Endothelial cell of umbilical vein (primary cell): Measurements from ENCODE around the gene PPP1R13L. TPM values are rescaled to one million over a fixed set of nuclear protein-coding genes. Genes with fewer than 3 reads are reported as not detected.

ENCODE experiments used
- BruUV-seq: library from RNA; stranded (reverse); fragments of 400-500 nt; replicated peaks from 2 replicates; lab custom pipeline; 2021; lab: Mats Ljungman, UMichigan
- CTCF ChIA-PET: fragments of 300-600, 350-600 bp; sonication (Branson Sonifier 250); formaldehyde crosslinking; loops from one replicate; lab custom pipeline; 2021; ENCODE audit warnings: antibody characterized with exemption, inconsistent platforms; lab: Charles Lee
- POLR2A ChIA-PET: fragments of 300-600, 350-600 bp; sonication (Branson Sonifier 250); formaldehyde crosslinking; loops from one replicate; lab custom pipeline; 2021; ENCODE audit warnings: antibody characterized with exemption, inconsistent platforms; lab: Charles Lee
- DNase-seq: peaks from one replicate; pipeline ENCODE4 v3.0.0-alpha.2; 2011; ENCODE audit warnings: low read depth, low spot score
- FAIRE-seq: peaks from 2 replicates; lab custom pipeline; 2011; peaks lifted over from hg19 to GRCh38; lab: Jason Lieb, UNC
- H2AFZ ChIP-seq: 2 replicates; pipeline ENCODE4 v1.6.0; 2012; ENCODE audit warnings: low read depth, low read length, control low read depth, inconsistent platforms
- H3K27ac ChIP-seq: 2 replicates; pipeline ENCODE4 v1.5.1; 2011; ENCODE audit warnings: low read depth, mild to moderate bottlenecking, control low read depth, low read length, moderate library complexity; ENCODE audit not compliant: insufficient read depth
- H3K27me3 ChIP-seq, 2 experiments: 2 replicates each; pipeline versions ENCODE4 v1.6.0 to v1.6.1; 2011; ENCODE audit warnings: low read length in 2 of 2, mixed read lengths in 1 of 2; ENCODE audit not compliant: control insufficient read depth in 2 of 2, insufficient read depth in 2 of 2
- H3K36me3 ChIP-seq, 2 experiments: 2 replicates in 1 of 2; 3 replicates in 1 of 2; pipeline ENCODE4 v1.5.1; 2011; ENCODE audit warnings: low read length in 2 of 2, mild to moderate bottlenecking in 1 of 2, moderate library complexity in 1 of 2; ENCODE audit not compliant: control insufficient read depth in 2 of 2, insufficient read depth in 2 of 2; ENCODE audit errors: extremely low read depth in 1 of 2
- H3K4me1 ChIP-seq: 3 replicates; pipeline ENCODE4 v1.5.1; 2011; ENCODE audit warnings: mild to moderate bottlenecking, low read length; ENCODE audit not compliant: control insufficient read depth, insufficient read depth; ENCODE audit errors: extremely low read depth
- H3K4me2 ChIP-seq: 2 replicates; pipeline ENCODE4 v1.6.1; 2011; ENCODE audit warnings: low read length, control low read depth, mixed read lengths; ENCODE audit not compliant: insufficient read depth
- H3K4me3 ChIP-seq, 3 experiments: fragments of 200-600 bp in 1 of 3; sonication (generic), shearing (Covaris generic) in 1 of 3; replicated peaks in 1 of 3; 2 replicates each; pipeline ENCODE4 v1.5.1; 2011 to 2016; ENCODE audit warnings: control low read depth in 3 of 3, low read length in 3 of 3, mild to moderate bottlenecking in 2 of 3, inconsistent platforms in 1 of 3, low read depth in 1 of 3, moderate library complexity in 1 of 3; ENCODE audit not compliant: insufficient read depth in 1 of 3
- H3K79me2 ChIP-seq: 2 replicates; pipeline ENCODE4 v1.6.0; 2012; ENCODE audit warnings: low read length, inconsistent platforms; ENCODE audit not compliant: control insufficient read depth, insufficient read depth
- H3K9ac ChIP-seq: replicated peaks from 2 replicates; pipeline ENCODE3; 2011; ENCODE audit warnings: low read length, control low read depth; ENCODE audit not compliant: insufficient read depth; ENCODE audit errors: extremely low read depth
- H3K9me1 ChIP-seq: replicated peaks from 3 replicates; pipeline ENCODE4 v1.6.0; 2011; ENCODE audit warnings: mild to moderate bottlenecking, low read length; ENCODE audit not compliant: control insufficient read depth, insufficient read depth; ENCODE audit errors: extremely low read depth
- H3K9me3 ChIP-seq: replicated peaks from 2 replicates; pipeline ENCODE4 v1.5.1; 2012; ENCODE audit warnings: low read length, inconsistent platforms; ENCODE audit not compliant: control insufficient read depth, insufficient read depth
- H4K20me1 ChIP-seq: replicated peaks from 2 replicates; pipeline ENCODE3; 2011; ENCODE audit warnings: mild to moderate bottlenecking, low read length; ENCODE audit not compliant: control insufficient read depth, insufficient read depth; ENCODE audit errors: extremely low read depth
- EZH2 ChIP-seq: IDR thresholded peaks from 2 replicates; pipeline ENCODE4 v1.6.1; 2012; ENCODE audit warnings: borderline replicate concordance, low read depth, mild to moderate bottlenecking, moderate library complexity, low read length, inconsistent platforms; ENCODE audit not compliant: severe bottlenecking
- FOS ChIP-seq: IDR thresholded peaks from 2 replicates; pipeline ENCODE4 v1.6.1; 2011; ENCODE audit warnings: mild to moderate bottlenecking, low read length, moderate library complexity, borderline replicate concordance; ENCODE audit not compliant: insufficient read depth
- GATA2 ChIP-seq: IDR thresholded peaks from 2 replicates; pipeline ENCODE4 v1.7.0; 2011; ENCODE audit warnings: low read depth, mild to moderate bottlenecking, moderate library complexity, mixed read lengths, low read length; ENCODE audit not compliant: insufficient read length, insufficient read depth
- JUN ChIP-seq: IDR thresholded peaks from 2 replicates; pipeline ENCODE4 v1.6.1; 2011; ENCODE audit warnings: borderline replicate concordance, low read depth; ENCODE audit not compliant: insufficient read length, insufficient read depth
- MYC ChIP-seq: IDR thresholded peaks from one replicate; pipeline ENCODE4 v1.6.1; 2011; ENCODE audit warnings: mild to moderate bottlenecking, low read depth, low read length
- POLR2A ChIP-seq: IDR thresholded peaks from 2 replicates; pipeline ENCODE4 v1.6.1; 2012; ENCODE audit warnings: low read depth, mild to moderate bottlenecking, control low read depth, low read length
- POLR2AphosphoS5 ChIP-seq: IDR thresholded peaks from 2 replicates; pipeline ENCODE4 v1.6.1; 2012; ENCODE audit warnings: low read depth, mild to moderate bottlenecking, control low read depth, low read length, moderate library complexity; ENCODE audit not compliant: insufficient read depth
- dilution Hi-C: fragments of 300-500 bp; cut with MboI; formaldehyde crosslinking; loops from one replicate; pipeline ENCODE4 v1.15.0; 2019; ENCODE audit warnings: low sequenced_read_pairs; ENCODE audit not compliant: extremely low pct_ligation_motif_present
- intact Hi-C: fragments of 100-400 bp; cut with micrococcal nuclease; formaldehyde crosslinking; loops from one replicate; pipeline ENCODE4 v1.10.0; 2022
- polyA plus RNA-seq, 4 experiments: library from polyadenylated mRNA; depleted of rRNA in 3 of 4; stranded (reverse) in 3 of 4; unstranded in 1 of 4; fragments of >200 nt; gene quantifications; 2 replicates each; pipeline versions ENCODE4 v1.2.1 to v1.2.3, GENCODE V29; 2011 to 2012; ENCODE audit warnings: missing spikeins in 1 of 4
- total RNA-seq: library from RNA; stranded (reverse); gene quantifications from 2 replicates; pipeline ENCODE4 v1.2.3, GENCODE V29; 2021
- TF ChIP-seq, protein P1 (sequence below): IDR thresholded peaks from 2 replicates; pipeline ENCODE4 v1.6.1; 2011; ENCODE audit not compliant: insufficient read depth, insufficient read length
- TF ChIP-seq, protein P2 (sequence below), 2 donors: IDR thresholded peaks; 1 replicate in 1 of 2; 2 replicates in 1 of 2; pipeline ENCODE4 v1.5.1; 2011; ENCODE audit warnings: low read length in 2 of 2, mild to moderate bottlenecking in 2 of 2, moderate library complexity in 2 of 2, control low read depth in 1 of 2, inconsistent platforms in 1 of 2, low read depth in 1 of 2; ENCODE audit not compliant: insufficient read depth in 1 of 2; ENCODE audit errors: extremely low read depth in 1 of 2

Gene PPP1R13L
- total and polyA plus RNA-seq, 2 donors (not counting 3 experiments of a cell fraction or from before 2014, with no cell fraction given) = 28.5 to 77.4 TPM

DNA sequence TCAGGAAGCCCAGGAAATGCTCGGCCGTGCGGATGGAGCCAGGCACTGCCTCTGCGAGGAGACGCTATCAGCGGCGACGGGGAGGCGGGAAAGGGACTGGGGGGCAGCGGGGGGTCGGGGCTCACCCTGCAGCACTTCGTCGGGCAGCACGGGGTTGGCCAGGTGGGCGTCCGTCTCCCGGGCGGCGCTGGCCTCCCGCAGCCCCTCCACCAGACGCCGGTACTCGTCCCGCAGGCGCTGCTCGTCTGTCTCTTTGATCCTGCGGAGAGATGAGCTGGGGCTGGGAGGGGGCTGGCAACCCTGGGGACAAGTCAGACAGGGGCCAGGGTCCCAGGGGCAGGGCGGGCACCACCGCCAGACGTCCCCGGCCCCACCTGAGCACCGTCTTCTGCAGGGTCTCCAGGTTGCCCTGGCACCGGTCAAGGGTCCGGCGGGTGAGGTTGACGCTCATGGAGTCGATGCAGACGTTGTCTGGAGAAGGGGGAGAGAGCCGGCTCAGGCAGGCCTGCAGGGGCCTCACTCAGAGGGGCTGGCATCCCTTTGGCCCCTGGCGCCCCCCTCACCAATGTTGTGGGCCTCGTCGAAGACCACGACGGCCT is 40.9 kb downstream of the PPP1R13L start:
- Histone ChIP-seq H3K36me3 (peaks cover 3 to 20% of the 10 kb centered on the region in 2 experiments), H3K4me2 (no peak overlapping the region), H3K9me3 (no peaks in the 10 kb centered on the region), H2AFZ (no peak overlapping the region), H3K9ac (no peak overlapping the region), H3K4me3 (no peak overlapping the region), H3K9me1 (no peaks in the 10 kb centered on the region), H4K20me1 (no peaks in the 10 kb centered on the region), H3K27ac (no peak overlapping the region), H3K79me2 (peaks cover 9% of the 10 kb centered on the region), H3K4me1 (peaks cover 1% of the 10 kb centered on the region), H3K27me3 (no peaks in the 10 kb centered on the region)
- no peak for TF ChIP-seq MYC
- TF ChIP-seq, protein P1, sequence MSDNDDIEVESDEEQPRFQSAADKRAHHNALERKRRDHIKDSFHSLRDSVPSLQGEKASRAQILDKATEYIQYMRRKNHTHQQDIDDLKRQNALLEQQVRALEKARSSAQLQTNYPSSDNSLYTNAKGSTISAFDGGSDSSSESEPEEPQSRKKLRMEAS = no peak
- TF ChIP-seq POLR2AphosphoS5 = no peak
- no peak for TF ChIP-seq GATA2
- TF ChIP-seq EZH2 = no peak
- no peak for TF ChIP-seq JUN
- TF ChIP-seq FOS = no peak
- TF ChIP-seq, protein P2, sequence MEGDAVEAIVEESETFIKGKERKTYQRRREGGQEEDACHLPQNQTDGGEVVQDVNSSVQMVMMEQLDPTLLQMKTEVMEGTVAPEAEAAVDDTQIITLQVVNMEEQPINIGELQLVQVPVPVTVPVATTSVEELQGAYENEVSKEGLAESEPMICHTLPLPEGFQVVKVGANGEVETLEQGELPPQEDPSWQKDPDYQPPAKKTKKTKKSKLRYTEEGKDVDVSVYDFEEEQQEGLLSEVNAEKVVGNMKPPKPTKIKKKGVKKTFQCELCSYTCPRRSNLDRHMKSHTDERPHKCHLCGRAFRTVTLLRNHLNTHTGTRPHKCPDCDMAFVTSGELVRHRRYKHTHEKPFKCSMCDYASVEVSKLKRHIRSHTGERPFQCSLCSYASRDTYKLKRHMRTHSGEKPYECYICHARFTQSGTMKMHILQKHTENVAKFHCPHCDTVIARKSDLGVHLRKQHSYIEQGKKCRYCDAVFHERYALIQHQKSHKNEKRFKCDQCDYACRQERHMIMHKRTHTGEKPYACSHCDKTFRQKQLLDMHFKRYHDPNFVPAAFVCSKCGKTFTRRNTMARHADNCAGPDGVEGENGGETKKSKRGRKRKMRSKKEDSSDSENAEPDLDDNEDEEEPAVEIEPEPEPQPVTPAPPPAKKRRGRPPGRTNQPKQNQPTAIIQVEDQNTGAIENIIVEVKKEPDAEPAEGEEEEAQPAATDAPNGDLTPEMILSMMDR (IDR thresholded peaks at IDR 0.05; ENCODE audit: extremely low read depth in 1 of 2, insufficient read depth in 1 of 2, low read depth in 1 of 2, low read length in 2 of 2) = no peak
- no peak for TF ChIP-seq POLR2A
- ChIA-PET CTCF (no interaction called here), POLR2A (no interaction called here)
- intact Hi-C loops = no loop called here
- no peak for FAIRE-seq
- no peak for DNase-seq
- dilution Hi-C loops = no loop called here
- BruUV-seq = TSS peak; percentile 13
